ENCODE data around the gene TMEM271.
"Not testable (repeated sequence)": the region's sequence is repeated elsewhere in the genome, so short reads cannot be mapped to it uniquely, and the experiment has no call there.

The TMEM271 gene

GRCh38 chr4:600850-601515 lies 24.9 kb upstream of the TMEM271 start:
- Histone ChIP-seq H3K36me3 (replicated peaks) (no peaks in the 10 kb centered on the region), H3K4me1 (no peaks in the 10 kb centered on the region), H3K4me3 (no peak overlapping the region), H3K27me3 (ENCODE audit: low read depth) (no peaks in the 10 kb centered on the region), H3K9me3 (no peaks in the 10 kb centered on the region)
- no peak for DNase-seq (ENCODE audit: low spot score in 2 of 2)
- in situ Hi-C loops (cut with MboI; ENCODE audit: low sequenced_read_pairs): no loop called here

GRCh38 chr4:600166-600565 lies 24.1 kb upstream of the TMEM271 start:
- Histone ChIP-seq H3K36me3 (replicated peaks) (no peaks in the 10 kb centered on the region), H3K4me3 (no peak overlapping the region), H3K9me3 (no peaks in the 10 kb centered on the region), H3K4me1 (no peaks in the 10 kb centered on the region), H3K27me3 (ENCODE audit: low read depth) (no peaks in the 10 kb centered on the region)
- DNase-seq (ENCODE audit: low spot score in 2 of 2): no peak
- in situ Hi-C loops (cut with MboI; ENCODE audit: low sequenced_read_pairs): no loop called here

GRCh38 chr4:598925-599324 lies 22.8 kb upstream of the TMEM271 start:
- Histone ChIP-seq H3K9me3 (0 out of 2 replicates have a peak, but pooled peaks cover 3% of the 10 kb centered on the region), H3K4me3 (no peak overlapping the region), H3K27me3 (ENCODE audit: low read depth) (no peaks in the 10 kb centered on the region), H3K4me1 (no peaks in the 10 kb centered on the region), H3K36me3 (replicated peaks) (no peaks in the 10 kb centered on the region)
- in situ Hi-C loops (cut with MboI; ENCODE audit: low sequenced_read_pairs): no loop called here
- no peak for DNase-seq (ENCODE audit: low spot score in 2 of 2)

GRCh38 chr4:592825-593520 lies 16.9 kb upstream of the TMEM271 start:
- in situ Hi-C loops (cut with MboI; ENCODE audit: low sequenced_read_pairs): no loop called here
- no peaks in the 10 kb centered on the region for H3K27me3 ChIP-seq (ENCODE audit: low read depth)
- no peaks in the 10 kb centered on the region for H3K36me3 ChIP-seq (replicated peaks)
- H3K9me3 ChIP-seq: 0 out of 2 replicates have a peak, but pooled peaks cover 3% of the 10 kb centered on the region
- H3K4me3 ChIP-seq: no peak overlapping the region
- no peak for DNase-seq (ENCODE audit: low spot score in 2 of 2)
- H3K4me1 ChIP-seq: no peaks in the 10 kb centered on the region

GRCh38 chr4:592178-592577 lies 16.1 kb upstream of the TMEM271 start:
- H3K36me3 ChIP-seq (replicated peaks); H3K4me1 ChIP-seq; DNase-seq (ENCODE audit: low spot score in 2 of 2); H3K4me3 ChIP-seq; H3K27me3 ChIP-seq (ENCODE audit: low read depth); H3K9me3 ChIP-seq; in situ Hi-C loops (cut with MboI; ENCODE audit: low sequenced_read_pairs): not testable (repeated sequence)

GRCh38 chr4:590313-590841 lies 14.3 kb upstream of the TMEM271 start:
- Histone ChIP-seq H3K4me3 (no peak overlapping the region), H3K4me1 (no peaks in the 10 kb centered on the region), H3K9me3 (0 out of 2 replicates have a peak, but pooled peaks cover 3% of the 10 kb centered on the region), H3K27me3 (ENCODE audit: low read depth) (no peaks in the 10 kb centered on the region), H3K36me3 (replicated peaks) (no peaks in the 10 kb centered on the region)
- DNase-seq (ENCODE audit: low spot score in 2 of 2): no peak
- in situ Hi-C loops (cut with MboI; ENCODE audit: low sequenced_read_pairs): no loop called here

GRCh38 chr4:589219-589963 lies 13.3 kb upstream of the TMEM271 start:
- in situ Hi-C loops (cut with MboI; ENCODE audit: low sequenced_read_pairs): no loop called here
- Histone ChIP-seq H3K27me3 (ENCODE audit: low read depth) (no peaks in the 10 kb centered on the region), H3K36me3 (replicated peaks) (no peaks in the 10 kb centered on the region), H3K4me3 (no peak overlapping the region), H3K4me1 (no peaks in the 10 kb centered on the region), H3K9me3 (no peaks in the 10 kb centered on the region)
- DNase-seq (ENCODE audit: low spot score in 2 of 2): no peak

GRCh38 chr4:588351-588849 lies 12.3 kb upstream of the TMEM271 start:
- no peaks in the 10 kb centered on the region for H3K36me3 ChIP-seq (replicated peaks)
- no peak overlapping the region for H3K4me3 ChIP-seq
- no peak for DNase-seq (ENCODE audit: low spot score in 2 of 2)
- no peaks in the 10 kb centered on the region for H3K27me3 ChIP-seq (ENCODE audit: low read depth)
- in situ Hi-C loops (cut with MboI; ENCODE audit: low sequenced_read_pairs): no loop called here
- H3K4me1 ChIP-seq: no peaks in the 10 kb centered on the region
- H3K9me3 ChIP-seq: no peaks in the 10 kb centered on the region; the same call in 1 of the 2 replicates

GRCh38 chr4:587671-588350 lies 11.7 kb upstream of the TMEM271 start:
- Histone ChIP-seq H3K4me1 (no peaks in the 10 kb centered on the region), H3K4me3 (no peak overlapping the region), H3K9me3 (no peaks in the 10 kb centered on the region; the same call in 1 of the 2 replicates), H3K27me3 (ENCODE audit: low read depth) (no peaks in the 10 kb centered on the region), H3K36me3 (replicated peaks) (no peaks in the 10 kb centered on the region)
- in situ Hi-C loops (cut with MboI; ENCODE audit: low sequenced_read_pairs): no loop called here
- no peak for DNase-seq (ENCODE audit: low spot score in 2 of 2)

GRCh38 chr4:583820-584219 lies 7.7 kb upstream of the TMEM271 start:
- H3K9me3 ChIP-seq: no peaks in the 10 kb centered on the region; the same call in 1 of the 2 replicates
- peaks cover 9% of the 10 kb centered on the region for H3K27me3 ChIP-seq (ENCODE audit: low read depth)
- DNase-seq (ENCODE audit: low spot score in 2 of 2): no peak
- no peaks in the 10 kb centered on the region for H3K4me1 ChIP-seq
- H3K4me3 ChIP-seq: no peak overlapping the region
- no peaks in the 10 kb centered on the region for H3K36me3 ChIP-seq (replicated peaks)
- in situ Hi-C loops (cut with MboI; ENCODE audit: low sequenced_read_pairs): no loop called here

- in situ Hi-C loops (cut with MboI; ENCODE audit: low sequenced_read_pairs): no loop called here
- no peak for DNase-seq (ENCODE audit: low spot score in 2 of 2)
- Histone ChIP-seq H3K9me3 (no peaks in the 10 kb centered on the region; the same call in 1 of the 2 replicates), H3K36me3 (replicated peaks) (no peaks in the 10 kb centered on the region), H3K27me3 (ENCODE audit: low read depth) (peaks cover 27% of the 10 kb centered on the region), H3K4me3 (no peak overlapping the region), H3K4me1 (no peaks in the 10 kb centered on the region)
Measured at GRCh38 chr4:581753-582361, 5.8 kb upstream of the TMEM271 start.

GRCh38 chr4:581181-581580 lies 5.1 kb upstream of the TMEM271 start:
- no peak for DNase-seq (ENCODE audit: low spot score in 2 of 2)
- Histone ChIP-seq H3K4me1 (no peaks in the 10 kb centered on the region), H3K27me3 (ENCODE audit: low read depth) (peaks cover 27% of the 10 kb centered on the region), H3K36me3 (replicated peaks) (no peaks in the 10 kb centered on the region), H3K4me3 (no peak overlapping the region), H3K9me3 (no peaks in the 10 kb centered on the region; the same call in 1 of the 2 replicates)
- in situ Hi-C loops (cut with MboI; ENCODE audit: low sequenced_read_pairs): no loop called here
